ENCODE data around the gene SPAAR. TPM values are rescaled to one million over a fixed set of nuclear protein-coding genes. Genes with fewer than 3 reads are reported as not detected.

The SPAAR gene
- total and polyA plus RNA-seq, 9 of the 15 experiments (the other 6 are each of a cell fraction or from before 2014, with no cell fraction given): not detected

- Histone ChIP-seq H3K4me3 (no peak overlapping the region), H3K4me1 (replicated peaks in 1 of 2; ENCODE audit: control insufficient read depth in 2 of 2, insufficient read depth in 2 of 2, low read length in 2 of 2) (no peaks in the 10 kb centered on the region), H3K36me3 (ENCODE audit: control insufficient read depth, insufficient read depth, low read length) (no peaks in the 10 kb centered on the region), H3K27me3 (ENCODE audit: control insufficient read depth in 2 of 2, insufficient read depth in 2 of 2, low read length in 2 of 2) (peaks cover 0 to 21% of the 10 kb centered on the region in 2 experiments; a peak in 3 of 5 replicates), H2AFZ (ENCODE audit: low read depth, low read length) (no peak overlapping the region), H3K9ac (ENCODE audit: insufficient read depth in 1 of 2, low read depth in 2 of 2, low read length in 2 of 2) (no peak overlapping the region), H3K27ac (ENCODE audit: extremely low read depth, low read depth, low read length) (no peak overlapping the region), H3K4me2 (ENCODE audit: insufficient read depth, low read length) (no peak overlapping the region), H3K9me1 (ENCODE audit: control insufficient read depth, insufficient read depth, low read length) (no peaks in the 10 kb centered on the region), H3K9me3 (replicated peaks; ENCODE audit: control insufficient read depth, insufficient read depth, low read depth, low read length) (no peaks in the 10 kb centered on the region), H4K20me1 (replicated peaks; ENCODE audit: control insufficient read depth, insufficient read depth, low read length) (no peaks in the 10 kb centered on the region), H3K79me2 (ENCODE audit: control insufficient read depth, insufficient read depth, low read length) (no peaks in the 10 kb centered on the region)
- intact Hi-C loops (cut with micrococcal nuclease): loop anchor here (5.0 kb wide), 2 partner anchors 51 to 211 kb away; partner anchors contain the start of gene CCIN
- ChIA-PET CTCF (ENCODE audit: low intra/inter-chr PET ratio) (interaction anchor here (0.7 kb wide), 2 partner anchors 97 to 352 kb away, joined by 3 to 6 read pairs; no protein-coding TSS in a partner anchor), POLR2A (interaction anchor here (0.6 kb wide), 1 partner anchor 40 kb away, joined by 3 read pairs; no protein-coding TSS in a partner anchor)
- no TSS peak for BruUV-seq (replicated peaks)
- TF ChIP-seq, protein P1, sequence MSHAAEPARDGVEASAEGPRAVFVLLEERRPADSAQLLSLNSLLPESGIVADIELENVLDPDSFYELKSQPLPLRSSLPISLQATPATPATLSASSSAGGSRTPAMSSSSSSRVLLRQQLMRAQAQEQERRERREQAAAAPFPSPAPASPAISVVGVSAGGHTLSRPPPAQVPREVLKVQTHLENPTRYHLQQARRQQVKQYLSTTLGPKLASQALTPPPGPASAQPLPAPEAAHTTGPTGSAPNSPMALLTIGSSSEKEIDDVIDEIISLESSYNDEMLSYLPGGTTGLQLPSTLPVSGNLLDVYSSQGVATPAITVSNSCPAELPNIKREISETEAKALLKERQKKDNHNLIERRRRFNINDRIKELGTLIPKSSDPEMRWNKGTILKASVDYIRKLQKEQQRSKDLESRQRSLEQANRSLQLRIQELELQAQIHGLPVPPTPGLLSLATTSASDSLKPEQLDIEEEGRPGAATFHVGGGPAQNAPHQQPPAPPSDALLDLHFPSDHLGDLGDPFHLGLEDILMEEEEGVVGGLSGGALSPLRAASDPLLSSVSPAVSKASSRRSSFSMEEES (CRISPR knock-in tag; IDR thresholded peaks at IDR 0.05): peak; percentile 81; the same call in 1 of the 2 replicates
- no peak for TF ChIP-seq HLTF (IDR thresholded peaks at IDR 0.05)
- no peak for TF ChIP-seq CBX5 (IDR thresholded peaks at IDR 0.05; ENCODE audit: borderline replicate concordance, low read depth)
- no peak for TF ChIP-seq ZNF175 (CRISPR knock-in tag; IDR thresholded peaks at IDR 0.05; ENCODE audit: low read depth)
- WGBS (ENCODE audit: insufficient coverage, low coverage, missing lambda C conversion rate): 0% methylated on average over 5 of the region's 5 CpGs
- in situ Hi-C loops (cut with MboI): no loop called here
- ATAC-seq (no peak), FAIRE-seq (no peak), DNase-seq (ENCODE audit: extremely low read depth in 1 of 4, low spot score in 3 of 4) (no peak)
Measured at GRCh38 chr9:35956651-35957050, 47.4 kb downstream of the SPAAR start.

Measured in K562 (cell line).